GM12878 (cell line): Measurements from ENCODE around the gene MTMR3. TPM values are rescaled to one million over a fixed set of nuclear protein-coding genes. Genes with fewer than 3 reads are reported as not detected.

ENCODE experiments used
- BHLHE40 ChIP-seq, 2 experiments: fragments of 450-650 bp in 1 of 2; IDR thresholded peaks; 2 replicates each; pipeline ENCODE4 v1.6.1; 2011 to 2017; ENCODE audit warnings: low read depth in 2 of 2, borderline replicate concordance in 1 of 2, improper control_type of control experiment in 1 of 2, low read length in 1 of 2, mild to moderate bottlenecking in 1 of 2
- DPF2 ChIP-seq: fragments of 450-650 bp; IDR thresholded peaks from 2 replicates; pipeline ENCODE4 v1.6.1; 2017; ENCODE audit warnings: mild to moderate bottlenecking
- HDGF ChIP-seq: fragments of 450-650 bp; IDR thresholded peaks from 2 replicates; pipeline ENCODE4 v1.6.1; 2016; ENCODE audit warnings: antibody characterized with exemption
- LARP7 ChIP-seq: fragments of 450-650 bp; IDR thresholded peaks from 2 replicates; pipeline ENCODE4 v1.6.1; 2017; ENCODE audit warnings: mild to moderate bottlenecking
- MTA3 ChIP-seq: IDR thresholded peaks from 2 replicates; pipeline ENCODE4 v1.6.1; 2012; ENCODE audit warnings: low read length, inconsistent platforms, borderline replicate concordance
- NR2F1 ChIP-seq: fragments of 450-650 bp; conservative IDR thresholded peaks from 2 replicates; pipeline ENCODE4 v1.6.1; 2017; ENCODE audit warnings: mild to moderate bottlenecking
- POLR2AphosphoS5 ChIP-seq: IDR thresholded peaks from 2 replicates; pipeline ENCODE4 v1.6.1; 2011; ENCODE audit warnings: mild to moderate bottlenecking, low read length, inconsistent platforms
- POU2F2 ChIP-seq: IDR thresholded peaks from 3 replicates; pipeline ENCODE4 v1.6.1; 2011; ENCODE audit warnings: low read depth, mild to moderate bottlenecking, low read length, borderline replicate concordance
- RB1 ChIP-seq: fragments of 450-650 bp; formaldehyde crosslinking; IDR thresholded peaks from 2 replicates; pipeline ENCODE4 v1.6.1; 2017; ENCODE audit warnings: mild to moderate bottlenecking, borderline replicate concordance
- RBBP5 ChIP-seq: fragments of 200-600 bp; sonication (generic); conservative IDR thresholded peaks from 2 replicates; pipeline ENCODE4 v1.6.1; 2016
- SMAD1 ChIP-seq: fragments of 450-650 bp; IDR thresholded peaks from 2 replicates; pipeline ENCODE4 v1.6.1; 2018; ENCODE audit warnings: mild to moderate bottlenecking, low read depth; ENCODE audit not compliant: partially characterized antibody
- SMAD5 ChIP-seq: IDR thresholded peaks from 2 replicates; pipeline ENCODE4 v1.6.1; 2016; ENCODE audit warnings: antibody characterized with exemption, low read depth
- SMARCA5 ChIP-seq: fragments of 450-650 bp; IDR thresholded peaks from 2 replicates; pipeline ENCODE4 v1.6.1; 2017; ENCODE audit warnings: mild to moderate bottlenecking
- STAT3 ChIP-seq: IDR thresholded peaks from 2 replicates; pipeline ENCODE4 v1.6.1; 2011; ENCODE audit warnings: low read depth, low read length, improper control_type of control experiment
- WRNIP1 ChIP-seq: IDR thresholded peaks from 2 replicates; pipeline ENCODE4 v1.6.1; 2011; ENCODE audit warnings: low read depth, low read length, improper control_type of control experiment, borderline replicate concordance
- ZNF24 ChIP-seq: fragments of 450-650 bp; IDR thresholded peaks from 2 replicates; pipeline ENCODE4 v1.6.1; 2017; ENCODE audit warnings: antibody characterized with exemption, mild to moderate bottlenecking
- polyA plus RNA-seq, 11 experiments: library from polyadenylated mRNA; depleted of rRNA in 4 of 11; unstranded in 6 of 11; stranded (reverse) in 5 of 11; fragments of >200 nt; fragmentation: Nextera tagmentation in 4 of 11; fragmentation: Illumina TruSeq in 1 of 11; extraction: Ambion mirVana in 4 of 11; extraction: Trizol in 1 of 11; gene quantifications; 1 replicate in 1 of 11; 2 replicates in 10 of 11; pipeline versions ENCODE4 v1.2.1 to v1.2.3, GENCODE V29; 2011 to 2016; ENCODE audit warnings: inconsistent platforms in 2 of 11, missing spikeins in 2 of 11, low read depth in 1 of 11
- total RNA-seq, 4 experiments: library from RNA; depleted of rRNA in 3 of 4; stranded (reverse); fragments of >200 nt in 3 of 4; fragmentation: Illumina TruSeq in 1 of 4; extraction: Trizol in 1 of 4; gene quantifications; 2 replicates each; pipeline versions ENCODE4 v1.2.1 to v1.2.3, GENCODE V29; 2013 to 2021
- TF ChIP-seq, protein P1 (sequence below): fragments of 450-650 bp; IDR thresholded peaks from 2 replicates; pipeline ENCODE4 v1.6.1; 2017; ENCODE audit warnings: mild to moderate bottlenecking, moderate library complexity
- TF ChIP-seq, protein P2 (sequence below): fragments of 450-650 bp; IDR thresholded peaks from 2 replicates; pipeline ENCODE4 v1.6.1; 2016; ENCODE audit warnings: mild to moderate bottlenecking, moderate library complexity, borderline replicate concordance
- TF ChIP-seq, protein P3 (sequence below): fragments of 450-650 bp; IDR thresholded peaks from 2 replicates; pipeline ENCODE4 v1.6.1; 2018; ENCODE audit warnings: borderline replicate concordance, mild to moderate bottlenecking; ENCODE audit not compliant: partially characterized antibody

Gene MTMR3
- total and polyA plus RNA-seq, 10 of the 15 experiments (the other 5 are each of a cell fraction or from before 2014, with no cell fraction given): 1.4 to 23.7 (median 10.6) TPM

DNA sequence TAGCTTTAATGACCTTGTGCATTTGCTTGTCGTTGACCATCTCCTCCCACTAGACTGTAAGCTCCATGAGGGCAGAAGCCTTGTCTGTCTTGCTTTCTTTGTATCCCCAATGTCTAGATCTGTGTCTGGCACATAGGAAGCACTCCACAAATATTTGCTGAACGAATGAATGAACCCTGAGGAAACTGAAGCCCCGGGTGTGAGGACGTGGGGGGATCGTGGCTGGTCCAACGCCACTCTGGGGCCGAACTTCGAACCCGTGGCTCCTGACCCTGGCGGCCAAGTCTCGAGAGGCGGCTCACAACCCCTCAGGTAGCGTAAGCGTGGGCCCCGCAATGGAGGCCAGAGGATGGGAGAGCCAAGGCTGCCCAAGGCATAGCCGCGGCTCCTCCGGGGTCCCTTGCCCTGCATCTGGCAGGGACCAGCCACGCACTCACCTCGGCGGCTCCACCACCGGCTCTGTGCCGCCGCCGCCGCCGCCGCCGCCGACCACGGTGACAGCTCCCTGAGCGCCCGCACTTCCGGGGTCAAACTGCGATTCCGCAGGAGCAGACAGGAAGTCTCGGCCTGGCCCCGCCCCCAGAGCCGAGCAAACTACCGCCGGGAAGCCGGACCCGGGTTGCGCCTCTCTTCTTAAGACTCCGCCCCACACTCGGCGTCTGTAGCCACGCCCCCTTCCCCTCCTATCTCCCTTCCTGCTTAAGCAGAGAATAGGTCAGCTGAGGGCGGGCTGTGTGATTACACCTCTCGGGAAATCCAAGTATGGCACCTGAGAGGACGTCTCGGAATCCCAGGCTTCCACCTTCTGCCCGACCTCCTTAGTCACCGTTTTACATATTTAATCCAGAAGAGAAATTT lies 45.0 kb upstream of the MTMR3 start, which contains the start of gene ASCC2 (continued):
- TF ChIP-seq, protein P1, sequence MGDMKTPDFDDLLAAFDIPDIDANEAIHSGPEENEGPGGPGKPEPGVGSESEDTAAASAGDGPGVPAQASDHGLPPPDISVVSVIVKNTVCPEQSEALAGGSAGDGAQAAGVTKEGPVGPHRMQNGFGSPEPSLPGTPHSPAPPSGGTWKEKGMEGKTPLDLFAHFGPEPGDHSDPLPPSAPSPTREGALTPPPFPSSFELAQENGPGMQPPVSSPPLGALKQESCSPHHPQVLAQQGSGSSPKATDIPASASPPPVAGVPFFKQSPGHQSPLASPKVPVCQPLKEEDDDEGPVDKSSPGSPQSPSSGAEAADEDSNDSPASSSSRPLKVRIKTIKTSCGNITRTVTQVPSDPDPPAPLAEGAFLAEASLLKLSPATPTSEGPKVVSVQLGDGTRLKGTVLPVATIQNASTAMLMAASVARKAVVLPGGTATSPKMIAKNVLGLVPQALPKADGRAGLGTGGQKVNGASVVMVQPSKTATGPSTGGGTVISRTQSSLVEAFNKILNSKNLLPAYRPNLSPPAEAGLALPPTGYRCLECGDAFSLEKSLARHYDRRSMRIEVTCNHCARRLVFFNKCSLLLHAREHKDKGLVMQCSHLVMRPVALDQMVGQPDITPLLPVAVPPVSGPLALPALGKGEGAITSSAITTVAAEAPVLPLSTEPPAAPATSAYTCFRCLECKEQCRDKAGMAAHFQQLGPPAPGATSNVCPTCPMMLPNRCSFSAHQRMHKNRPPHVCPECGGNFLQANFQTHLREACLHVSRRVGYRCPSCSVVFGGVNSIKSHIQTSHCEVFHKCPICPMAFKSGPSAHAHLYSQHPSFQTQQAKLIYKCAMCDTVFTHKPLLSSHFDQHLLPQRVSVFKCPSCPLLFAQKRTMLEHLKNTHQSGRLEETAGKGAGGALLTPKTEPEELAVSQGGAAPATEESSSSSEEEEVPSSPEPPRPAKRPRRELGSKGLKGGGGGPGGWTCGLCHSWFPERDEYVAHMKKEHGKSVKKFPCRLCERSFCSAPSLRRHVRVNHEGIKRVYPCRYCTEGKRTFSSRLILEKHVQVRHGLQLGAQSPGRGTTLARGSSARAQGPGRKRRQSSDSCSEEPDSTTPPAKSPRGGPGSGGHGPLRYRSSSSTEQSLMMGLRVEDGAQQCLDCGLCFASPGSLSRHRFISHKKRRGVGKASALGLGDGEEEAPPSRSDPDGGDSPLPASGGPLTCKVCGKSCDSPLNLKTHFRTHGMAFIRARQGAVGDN: peak; percentile 67
- TF ChIP-seq SMAD5: peak; percentile 90
- TF ChIP-seq, protein P2, sequence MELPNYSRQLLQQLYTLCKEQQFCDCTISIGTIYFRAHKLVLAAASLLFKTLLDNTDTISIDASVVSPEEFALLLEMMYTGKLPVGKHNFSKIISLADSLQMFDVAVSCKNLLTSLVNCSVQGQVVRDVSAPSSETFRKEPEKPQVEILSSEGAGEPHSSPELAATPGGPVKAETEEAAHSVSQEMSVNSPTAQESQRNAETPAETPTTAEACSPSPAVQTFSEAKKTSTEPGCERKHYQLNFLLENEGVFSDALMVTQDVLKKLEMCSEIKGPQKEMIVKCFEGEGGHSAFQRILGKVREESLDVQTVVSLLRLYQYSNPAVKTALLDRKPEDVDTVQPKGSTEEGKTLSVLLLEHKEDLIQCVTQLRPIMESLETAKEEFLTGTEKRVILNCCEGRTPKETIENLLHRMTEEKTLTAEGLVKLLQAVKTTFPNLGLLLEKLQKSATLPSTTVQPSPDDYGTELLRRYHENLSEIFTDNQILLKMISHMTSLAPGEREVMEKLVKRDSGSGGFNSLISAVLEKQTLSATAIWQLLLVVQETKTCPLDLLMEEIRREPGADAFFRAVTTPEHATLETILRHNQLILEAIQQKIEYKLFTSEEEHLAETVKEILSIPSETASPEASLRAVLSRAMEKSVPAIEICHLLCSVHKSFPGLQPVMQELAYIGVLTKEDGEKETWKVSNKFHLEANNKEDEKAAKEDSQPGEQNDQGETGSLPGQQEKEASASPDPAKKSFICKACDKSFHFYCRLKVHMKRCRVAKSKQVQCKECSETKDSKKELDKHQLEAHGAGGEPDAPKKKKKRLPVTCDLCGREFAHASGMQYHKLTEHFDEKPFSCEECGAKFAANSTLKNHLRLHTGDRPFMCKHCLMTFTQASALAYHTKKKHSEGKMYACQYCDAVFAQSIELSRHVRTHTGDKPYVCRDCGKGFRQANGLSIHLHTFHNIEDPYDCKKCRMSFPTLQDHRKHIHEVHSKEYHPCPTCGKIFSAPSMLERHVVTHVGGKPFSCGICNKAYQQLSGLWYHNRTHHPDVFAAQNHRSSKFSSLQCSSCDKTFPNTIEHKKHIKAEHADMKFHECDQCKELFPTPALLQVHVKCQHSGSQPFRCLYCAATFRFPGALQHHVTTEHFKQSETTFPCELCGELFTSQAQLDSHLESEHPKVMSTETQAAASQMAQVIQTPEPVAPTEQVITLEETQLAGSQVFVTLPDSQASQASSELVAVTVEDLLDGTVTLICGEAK: peak; percentile 87
- peak; percentile 82 for TF ChIP-seq LARP7
- TF ChIP-seq WRNIP1: no peak
- TF ChIP-seq BHLHE40 (IDR thresholded peaks at IDR 0.05; ENCODE audit: borderline replicate concordance in 1 of 2, low read depth in 2 of 2, low read length in 1 of 2): peak in 1 of 2 experiments; percentile 25; a peak in 1 of 4 replicates
- peak; percentile 64; the same call in 1 of the 3 replicates for TF ChIP-seq POU2F2
- TF ChIP-seq DPF2: peak; percentile 72; the same call in 1 of the 2 replicates
- no peak for TF ChIP-seq STAT3
- peak; percentile 53 for TF ChIP-seq SMAD1
- peak; percentile 49; the same call in 1 of the 2 replicates for TF ChIP-seq SMARCA5
- TF ChIP-seq ZNF24: peak; percentile 79
- TF ChIP-seq NR2F1: peak; percentile 93
- TF ChIP-seq POLR2AphosphoS5: peak; percentile 87
- no peak for TF ChIP-seq MTA3
- TF ChIP-seq RBBP5: peak; percentile 43; the same call in 1 of the 2 replicates
- TF ChIP-seq RB1: peak; percentile 78; the same call in 1 of the 2 replicates
- peak; percentile 85; the same call in 1 of the 2 replicates for TF ChIP-seq HDGF
- TF ChIP-seq, protein P3, sequence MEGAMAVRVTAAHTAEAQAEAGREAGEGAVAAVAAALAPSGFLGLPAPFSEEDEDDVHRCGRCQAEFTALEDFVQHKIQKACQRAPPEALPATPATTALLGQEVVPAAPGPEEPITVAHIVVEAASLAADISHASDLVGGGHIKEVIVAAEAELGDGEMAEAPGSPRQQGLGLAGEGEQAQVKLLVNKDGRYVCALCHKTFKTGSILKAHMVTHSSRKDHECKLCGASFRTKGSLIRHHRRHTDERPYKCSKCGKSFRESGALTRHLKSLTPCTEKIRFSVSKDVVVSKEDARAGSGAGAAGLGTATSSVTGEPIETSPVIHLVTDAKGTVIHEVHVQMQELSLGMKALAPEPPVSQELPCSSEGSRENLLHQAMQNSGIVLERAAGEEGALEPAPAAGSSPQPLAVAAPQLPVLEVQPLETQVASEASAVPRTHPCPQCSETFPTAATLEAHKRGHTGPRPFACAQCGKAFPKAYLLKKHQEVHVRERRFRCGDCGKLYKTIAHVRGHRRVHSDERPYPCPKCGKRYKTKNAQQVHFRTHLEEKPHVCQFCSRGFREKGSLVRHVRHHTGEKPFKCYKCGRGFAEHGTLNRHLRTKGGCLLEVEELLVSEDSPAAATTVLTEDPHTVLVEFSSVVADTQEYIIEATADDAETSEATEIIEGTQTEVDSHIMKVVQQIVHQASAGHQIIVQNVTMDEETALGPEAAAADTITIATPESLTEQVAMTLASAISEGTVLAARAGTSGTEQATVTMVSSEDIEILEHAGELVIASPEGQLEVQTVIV: peak; percentile 83
